Tibial nerve (tissue), 4 donors: ENCODE measurements around the gene ETV6. TPM values are rescaled to one million over a fixed set of nuclear protein-coding genes. Genes with fewer than 3 reads are reported as not detected.

ENCODE experiments used
- DNase-seq, 2 donors: peaks; one replicate each; pipeline ENCODE4 v3.0.0-alpha.2; 2019; ENCODE audit warnings: low spot score in 2 of 2
- H3K27ac ChIP-seq, 4 donors: fragments of 200-600 bp; sonication (generic) in 3 of 4; one replicate each; pipeline ENCODE4 v1.5.1; 2017 to 2019; ENCODE audit warnings: mild to moderate bottlenecking in 1 of 4
- H3K27me3 ChIP-seq, 2 donors: fragments of 200-600 bp; sonication (generic) in 1 of 2; one replicate each; pipeline versions ENCODE4 v1.5.1 to v1.6.0; 2017 to 2019
- H3K36me3 ChIP-seq, 3 donors: fragments of 200-600 bp; sonication (generic); one replicate each; pipeline ENCODE4 v1.5.1; 2018 to 2019
- H3K4me1 ChIP-seq, 4 donors: fragments of 200-600 bp; sonication (generic) in 3 of 4; one replicate each; pipeline ENCODE4 v1.5.1; 2017 to 2019
- H3K4me3 ChIP-seq, 4 donors: fragments of 200-600 bp; sonication (generic) in 3 of 4; one replicate each; pipeline ENCODE4 v1.5.1; 2017 to 2019; ENCODE audit warnings: mild to moderate bottlenecking in 1 of 4, moderate library complexity in 1 of 4
- H3K9me3 ChIP-seq, 4 donors: fragments of 200-600 bp; sonication (generic) in 3 of 4; one replicate each; pipeline ENCODE4 v1.5.1; 2017 to 2019
- CTCF ChIP-seq, 5 experiments: fragments of 200-600 bp in 3 of 5; fragments of 450-650 bp in 2 of 5; sonication (generic) in 3 of 5; IDR thresholded peaks; one replicate each; pipeline ENCODE4 v1.5.1; 2016 to 2019; ENCODE audit warnings: antibody characterized with exemption in 5 of 5, mild to moderate bottlenecking in 3 of 5, moderate library complexity in 2 of 5
- EP300 ChIP-seq, 2 donors: sonication (generic); formaldehyde crosslinking; IDR thresholded peaks; one replicate each; pipeline ENCODE4 v1.6.1; 2017; ENCODE audit warnings: antibody characterized with exemption in 2 of 2, mild to moderate bottlenecking in 1 of 2
- POLR2A ChIP-seq, 2 donors: fragments of 450-650 bp; IDR thresholded peaks; one replicate each; pipeline ENCODE4 v1.6.1; 2017; ENCODE audit warnings: antibody characterized with exemption in 2 of 2, mild to moderate bottlenecking in 2 of 2, moderate library complexity in 2 of 2
- WGBS, 2 donors: methylation state at CpG; one replicate each; pipeline ENCODE4 v1.1.5; 2018; 5-methylcytosine and 5-hydroxymethylcytosine counted together
- total RNA-seq, 4 donors: library from RNA; depleted of rRNA; stranded (reverse); fragments of >200 nt; gene quantifications; one replicate each; pipeline ENCODE4 v1.1.0, GENCODE V29; 2016

The ETV6 gene
- total RNA-seq, 4 donors from 2014 or later: 6.7 to 14.1 (median 8.3) TPM

- H3K36me3 ChIP-seq: peaks cover 0 to 25% (median 3%) of the 10 kb centered on the region in 3 donors
- no peaks in the 10 kb centered on the region for H3K9me3 ChIP-seq
- no peak for DNase-seq
- no peak overlapping the region for H3K27ac ChIP-seq
- H3K4me3 ChIP-seq: no peak overlapping the region
- H3K27me3 ChIP-seq: no peaks in the 10 kb centered on the region
- H3K4me1 ChIP-seq: peaks cover 0 to 11% (median 0%) of the 10 kb centered on the region in 4 donors
- TF ChIP-seq POLR2A (IDR thresholded peaks at IDR 0.05) (no peak), CTCF (IDR thresholded peaks at IDR 0.05) (no peak), EP300 (IDR thresholded peaks at IDR 0.05) (no peak)
- WGBS, 2 donors: 84 to 88% methylated on average over 7 of the region's 7 CpGs
These were observed 246.1 kb downstream of the ETV6 start for GRCh38 chr12:11895421-11896078.

- WGBS, 2 donors: 72 to 85% methylated on average over 3 of the region's 3 CpGs
- no peak for DNase-seq
- TF ChIP-seq POLR2A (IDR thresholded peaks at IDR 0.05) (no peak), EP300 (IDR thresholded peaks at IDR 0.05) (no peak)
These were observed 247.0 kb downstream of the ETV6 start for GRCh38 chr12:11896417-11896929.

GRCh38 chr12:11897923-11898322 lies 248.4 kb downstream of the ETV6 start:
- Histone ChIP-seq H3K4me1 (no peaks in the 10 kb centered on the region), H3K36me3 (peaks cover 0 to 5% (median 3%) of the 10 kb centered on the region in 3 donors), H3K27ac (no peak overlapping the region), H3K27me3 (no peaks in the 10 kb centered on the region), H3K9me3 (no peaks in the 10 kb centered on the region), H3K4me3 (no peak overlapping the region)
- no peak for TF ChIP-seq CTCF (IDR thresholded peaks at IDR 0.05)
- TF ChIP-seq EP300 (IDR thresholded peaks at IDR 0.05): no peak
- TF ChIP-seq POLR2A (IDR thresholded peaks at IDR 0.05): no peak
- no peak for DNase-seq
- 82 to 89% methylated on average over 2 of the region's 2 CpGs for WGBS, 2 donors

More at GRCh38 chr12:11896417-11896929, 247.0 kb downstream of the ETV6 start:
- H3K36me3 ChIP-seq: peaks cover 0 to 17% (median 3%) of the 10 kb centered on the region in 3 donors
- no peaks in the 10 kb centered on the region for H3K27me3 ChIP-seq
- H3K27ac ChIP-seq: no peak overlapping the region
- H3K9me3 ChIP-seq: no peaks in the 10 kb centered on the region
- H3K4me1 ChIP-seq: peaks cover 0 to 9% (median 0%) of the 10 kb centered on the region in 4 donors
- H3K4me3 ChIP-seq: no peak overlapping the region

- no peaks in the 10 kb centered on the region for H3K4me1 ChIP-seq
- no peak for DNase-seq
- 83 to 89% methylated on average over 9 of the region's 9 CpGs for WGBS, 2 donors
- no peaks in the 10 kb centered on the region for H3K36me3 ChIP-seq
- H3K4me3 ChIP-seq: no peak overlapping the region
- TF ChIP-seq CTCF (IDR thresholded peaks at IDR 0.05): no peak
- no peak for TF ChIP-seq POLR2A (IDR thresholded peaks at IDR 0.05)
- TF ChIP-seq EP300 (IDR thresholded peaks at IDR 0.05): no peak
- no peak overlapping the region for H3K27ac ChIP-seq
- peaks cover 0 to 5% (median 0%) of the 10 kb centered on the region in 4 donors for H3K9me3 ChIP-seq
- H3K27me3 ChIP-seq: no peaks in the 10 kb centered on the region
These were observed 252.4 kb downstream of the ETV6 start for GRCh38 chr12:11901701-11902524.

GRCh38 chr12:11902525-11902875 lies 253.0 kb downstream of the ETV6 start:
- DNase-seq: no peak
- no peaks in the 10 kb centered on the region for H3K27me3 ChIP-seq
- 94% methylated on average over 4 of the region's 4 CpGs for WGBS, 2 donors
- H3K27ac ChIP-seq: no peak overlapping the region
- no peak overlapping the region for H3K4me3 ChIP-seq
- H3K4me1 ChIP-seq: no peaks in the 10 kb centered on the region
- H3K36me3 ChIP-seq: no peaks in the 10 kb centered on the region
- H3K9me3 ChIP-seq: peaks cover 0 to 11% (median under 1%) of the 10 kb centered on the region in 4 donors
- TF ChIP-seq CTCF (IDR thresholded peaks at IDR 0.05): no peak
- TF ChIP-seq POLR2A (IDR thresholded peaks at IDR 0.05): no peak
- TF ChIP-seq EP300 (IDR thresholded peaks at IDR 0.05): no peak
